Caco-2 (cell line): ENCODE data around the gene GLS. TPM values are rescaled to one million over a fixed set of nuclear protein-coding genes. Genes with fewer than 3 reads are reported as not detected.

Experiments used
- BruUV-seq: library from RNA; stranded (reverse); fragments of 400-500 nt; replicated peaks from 2 replicates; lab custom pipeline; 2021; lab: Mats Ljungman, UMichigan
- CTCF ChIA-PET: fragments of 300-600 bp; sonication (Branson Sonifier 250); formaldehyde crosslinking; loops from one replicate; lab custom pipeline; 2022; ENCODE audit warnings: antibody characterized with exemption; lab: Charles Lee
- POLR2A ChIA-PET: fragments of 300-600 bp; sonication (Branson Sonifier 250); formaldehyde crosslinking; loops from one replicate; lab custom pipeline; 2022; ENCODE audit warnings: antibody characterized with exemption; lab: Charles Lee
- DNase-seq, 2 experiments: peaks; one replicate each; pipeline versions ENCODE4 v3.0.0 to v3.0.0-alpha.2; 2020 to 2022
- H3K27me3 ChIP-seq: replicated peaks from 2 replicates; pipeline ENCODE4 v1.6.0; 2011; ENCODE audit warnings: low read length; ENCODE audit not compliant: control insufficient read depth, insufficient read depth
- H3K36me3 ChIP-seq: 2 replicates; pipeline ENCODE4 v1.5.1; 2011; ENCODE audit warnings: low read length; ENCODE audit not compliant: control insufficient read depth, insufficient read depth
- H3K4me1 ChIP-seq: fragments of 250-450 bp; sonication (Bioruptor Pico); 2 replicates; pipeline ENCODE4 v1.5.1; 2020; ENCODE audit warnings: mild to moderate bottlenecking
- H3K4me3 ChIP-seq: 2 replicates; pipeline ENCODE4 v1.5.1; 2011; ENCODE audit warnings: low read depth, mild to moderate bottlenecking, control low read depth, low read length
- H3K9me3 ChIP-seq: fragments of 250-450 bp; sonication (Bioruptor Pico); 2 replicates; pipeline ENCODE4 v1.5.1; 2020; ENCODE audit warnings: mild to moderate bottlenecking, moderate library complexity
- H3K27ac Mint-ChIP-seq: one replicate; pipeline ENCODE4 v1.8.0; 2022; ENCODE audit warnings: mixed read lengths; ENCODE audit not compliant: unreplicated experiment
- H3K27me3 Mint-ChIP-seq: one replicate; pipeline ENCODE4 v1.8.0; 2022; ENCODE audit warnings: mixed read lengths; ENCODE audit not compliant: insufficient read depth, unreplicated experiment
- H3K36me3 Mint-ChIP-seq: one replicate; pipeline ENCODE4 v1.8.0; 2022; ENCODE audit warnings: mild to moderate bottlenecking, mixed read lengths; ENCODE audit not compliant: insufficient read depth, unreplicated experiment
- H3K4me1 Mint-ChIP-seq: one replicate; pipeline ENCODE4 v1.8.0; 2022; ENCODE audit warnings: low read depth, mixed read lengths; ENCODE audit not compliant: unreplicated experiment
- H3K4me3 Mint-ChIP-seq: one replicate; pipeline ENCODE4 v1.8.0; 2022; ENCODE audit warnings: mild to moderate bottlenecking, moderate library complexity, mixed read lengths; ENCODE audit not compliant: unreplicated experiment
- H3K9me3 Mint-ChIP-seq: one replicate; pipeline ENCODE4 v1.8.0; 2022; ENCODE audit warnings: mixed read lengths; ENCODE audit not compliant: unreplicated experiment
- intact Hi-C: fragments of 100-400 bp; cut with micrococcal nuclease; formaldehyde crosslinking; loops from one replicate; pipeline ENCODE4 v1.10.0; 2022; ENCODE audit not compliant: unreplicated experiment
- total RNA-seq: library from RNA; stranded (reverse); gene quantifications from 2 replicates; pipeline ENCODE4 v1.2.3, GENCODE V29; 2022
- TF ChIP-seq, protein P1 (sequence below), 2 experiments: fragments of 200-600 bp in 1 of 2; IDR thresholded peaks; 1 replicate in 1 of 2; 2 replicates in 1 of 2; pipeline versions ENCODE4 v1.5.1 to v1.8.0; 2011 to 2022; ENCODE audit warnings: antibody characterized with exemption in 1 of 2, control low read depth in 1 of 2, inconsistent platforms in 1 of 2, low read depth in 1 of 2, low read length in 1 of 2, mild to moderate bottlenecking in 1 of 2, moderate library complexity in 1 of 2; ENCODE audit not compliant: insufficient read depth in 1 of 2, severe bottlenecking in 1 of 2, unreplicated experiment in 1 of 2

The GLS gene
- total RNA-seq, 1 experiment from 2014 or later = 107 TPM

DNA sequence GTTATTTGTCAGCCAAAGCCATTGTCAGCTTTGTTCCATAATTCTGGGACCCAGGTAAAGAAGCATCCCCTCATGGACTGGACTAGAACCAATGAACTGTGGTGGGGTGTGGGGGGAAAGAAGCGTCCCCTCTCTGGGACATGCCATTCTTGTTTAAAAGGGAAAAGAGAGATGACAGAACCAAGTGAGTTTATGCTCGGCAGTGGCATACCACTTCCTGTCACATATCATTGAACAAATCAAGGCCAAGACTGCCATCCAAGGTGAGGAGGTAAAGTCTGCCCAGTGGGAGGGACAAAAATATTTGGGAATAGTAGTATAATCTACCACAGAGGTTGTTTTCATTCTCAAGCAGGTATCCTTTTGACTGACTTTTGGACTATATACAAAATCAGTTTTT, 4.7 kb upstream of the GLS start:
- Mint-ChIP-seq H3K9me3 (peaks cover 10% of the 10 kb centered on the region), H3K4me3 (no peak overlapping the region), H3K36me3 (peaks cover 9% of the 10 kb centered on the region), H3K4me1 (no peaks in the 10 kb centered on the region), H3K27me3 (no peaks in the 10 kb centered on the region), H3K27ac (no peak overlapping the region)
- Histone ChIP-seq H3K9me3 (0 out of 2 replicates have a peak, but pooled peaks cover 4% of the 10 kb centered on the region), H3K36me3 (no peaks in the 10 kb centered on the region), H3K4me3 (no peak overlapping the region), H3K4me1 (no peaks in the 10 kb centered on the region), H3K27me3 (no peaks in the 10 kb centered on the region)
- no peak for DNase-seq
- BruUV-seq = no TSS peak
- TF ChIP-seq, protein P1, sequence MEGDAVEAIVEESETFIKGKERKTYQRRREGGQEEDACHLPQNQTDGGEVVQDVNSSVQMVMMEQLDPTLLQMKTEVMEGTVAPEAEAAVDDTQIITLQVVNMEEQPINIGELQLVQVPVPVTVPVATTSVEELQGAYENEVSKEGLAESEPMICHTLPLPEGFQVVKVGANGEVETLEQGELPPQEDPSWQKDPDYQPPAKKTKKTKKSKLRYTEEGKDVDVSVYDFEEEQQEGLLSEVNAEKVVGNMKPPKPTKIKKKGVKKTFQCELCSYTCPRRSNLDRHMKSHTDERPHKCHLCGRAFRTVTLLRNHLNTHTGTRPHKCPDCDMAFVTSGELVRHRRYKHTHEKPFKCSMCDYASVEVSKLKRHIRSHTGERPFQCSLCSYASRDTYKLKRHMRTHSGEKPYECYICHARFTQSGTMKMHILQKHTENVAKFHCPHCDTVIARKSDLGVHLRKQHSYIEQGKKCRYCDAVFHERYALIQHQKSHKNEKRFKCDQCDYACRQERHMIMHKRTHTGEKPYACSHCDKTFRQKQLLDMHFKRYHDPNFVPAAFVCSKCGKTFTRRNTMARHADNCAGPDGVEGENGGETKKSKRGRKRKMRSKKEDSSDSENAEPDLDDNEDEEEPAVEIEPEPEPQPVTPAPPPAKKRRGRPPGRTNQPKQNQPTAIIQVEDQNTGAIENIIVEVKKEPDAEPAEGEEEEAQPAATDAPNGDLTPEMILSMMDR (IDR thresholded peaks at IDR 0.05; ENCODE audit: insufficient read depth in 1 of 2, low read depth in 1 of 2, low read length in 1 of 2, severe bottlenecking in 1 of 2, unreplicated experiment in 1 of 2) = no peak
- ChIA-PET CTCF (no interaction called here), POLR2A (no interaction called here)
- intact Hi-C loops = no loop called here

DNA sequence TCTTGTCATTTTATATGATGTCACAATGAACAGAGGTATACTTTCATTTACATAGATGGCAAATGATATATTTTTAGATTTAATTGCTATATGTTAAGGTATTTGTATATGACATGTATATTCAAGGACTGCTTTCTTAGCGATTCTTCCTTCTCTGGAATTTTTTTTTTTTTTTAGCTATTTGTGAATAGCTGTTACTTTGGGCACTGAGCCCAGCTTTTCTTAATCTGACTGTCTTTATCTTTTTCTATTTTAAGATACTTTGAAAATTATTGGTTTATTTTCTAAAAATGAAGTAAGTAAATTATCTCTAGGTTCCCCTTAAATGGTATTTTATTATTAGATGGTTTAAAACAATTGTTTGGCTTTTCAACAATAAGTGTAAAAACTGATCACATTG, 4.0 kb upstream of the GLS start:
- CTCF ChIA-PET = no interaction called here
- H3K27ac Mint-ChIP-seq = no peak overlapping the region
- POLR2A ChIA-PET = no interaction called here

DNA sequence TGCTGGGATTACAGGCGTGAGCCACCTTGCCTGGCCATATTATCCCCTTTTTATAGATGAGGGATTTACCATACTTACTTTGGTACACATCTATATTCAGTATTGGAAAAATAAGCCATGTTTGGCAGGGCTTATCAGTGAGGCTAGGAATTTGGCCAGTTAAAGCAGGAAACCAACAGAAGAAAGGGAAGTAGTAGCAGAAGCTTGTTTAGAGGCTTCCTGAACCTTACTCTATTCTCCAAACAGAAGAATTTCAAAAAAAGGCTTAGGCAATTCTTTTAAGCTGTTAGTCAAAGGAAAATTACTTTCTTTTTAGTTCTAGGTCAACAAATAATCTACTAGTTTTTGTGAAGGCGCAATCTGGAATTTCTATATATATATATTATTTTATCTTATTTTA, 3.2 kb upstream of the GLS start:
- no TSS peak for BruUV-seq
- intact Hi-C loops = no loop called here
- no peak overlapping the region for H3K4me3 ChIP-seq
- CTCF ChIA-PET = no interaction called here
- H3K4me1 ChIP-seq = no peaks in the 10 kb centered on the region
- no peak for DNase-seq
- Mint-ChIP-seq H3K9me3 (no peaks in the 10 kb centered on the region), H3K27ac (no peak overlapping the region), H3K27me3 (no peaks in the 10 kb centered on the region), H3K4me3 (no peak overlapping the region), H3K36me3 (peaks cover 17% of the 10 kb centered on the region), H3K4me1 (no peaks in the 10 kb centered on the region)
- POLR2A ChIA-PET = no interaction called here
- H3K27me3 ChIP-seq = no peaks in the 10 kb centered on the region
- H3K9me3 ChIP-seq = 0 out of 2 replicates have a peak, but pooled peaks cover 2% of the 10 kb centered on the region
- H3K36me3 ChIP-seq = no peaks in the 10 kb centered on the region
- TF ChIP-seq, protein P1 (IDR thresholded peaks at IDR 0.05; ENCODE audit: insufficient read depth in 1 of 2, low read depth in 1 of 2, low read length in 1 of 2, severe bottlenecking in 1 of 2, unreplicated experiment in 1 of 2) = no peak

More for the DNA sequence above, 4.0 kb upstream of the GLS start:
- H3K27me3 Mint-ChIP-seq = no peaks in the 10 kb centered on the region
- H3K4me3 ChIP-seq = no peak overlapping the region
- H3K9me3 ChIP-seq = 0 out of 2 replicates have a peak, but pooled peaks cover 4% of the 10 kb centered on the region
- peaks cover 12% of the 10 kb centered on the region for H3K36me3 Mint-ChIP-seq
- intact Hi-C loops = no loop called here
- BruUV-seq = no TSS peak
- H3K4me3 Mint-ChIP-seq = no peak overlapping the region
- TF ChIP-seq, protein P1 (IDR thresholded peaks at IDR 0.05; ENCODE audit: insufficient read depth in 1 of 2, low read depth in 1 of 2, low read length in 1 of 2, severe bottlenecking in 1 of 2, unreplicated experiment in 1 of 2) = no peak
- no peak for DNase-seq
- H3K4me1 ChIP-seq = no peaks in the 10 kb centered on the region
- peaks cover 2% of the 10 kb centered on the region for H3K9me3 Mint-ChIP-seq
- H3K36me3 ChIP-seq = no peaks in the 10 kb centered on the region
- H3K27me3 ChIP-seq = no peaks in the 10 kb centered on the region
- H3K4me1 Mint-ChIP-seq = no peaks in the 10 kb centered on the region
